Measurements from ENCODE around the gene HSBP1.

The HSBP1 gene

DNA sequence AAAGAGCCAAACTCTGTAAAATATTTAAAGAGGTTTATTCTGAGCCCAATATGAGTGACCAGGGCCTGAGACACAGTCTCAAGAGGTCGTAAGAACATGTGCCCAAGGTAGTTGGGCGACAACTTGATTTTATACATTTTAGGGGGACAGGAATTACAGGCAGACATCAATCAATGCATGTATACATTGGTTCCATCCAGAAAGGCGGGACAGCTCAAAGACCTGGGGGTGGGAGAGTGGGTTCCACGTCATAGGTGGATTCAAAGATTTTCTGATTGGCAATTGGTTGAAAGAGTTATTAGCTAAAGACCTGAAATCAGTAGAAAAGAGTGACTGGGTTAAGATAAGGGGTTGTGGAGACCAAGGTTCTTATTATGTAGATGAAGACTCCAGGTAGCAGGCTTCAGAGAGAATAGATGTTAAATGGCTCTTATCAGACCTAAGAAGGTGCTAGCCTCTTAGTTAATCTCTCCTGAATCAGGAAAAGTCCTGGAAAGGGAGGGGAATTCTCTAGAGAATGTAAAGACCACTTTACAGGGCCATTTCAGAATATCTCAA, 32.4 kb downstream of the HSBP1 start:
- no peak for DNase-seq

DNA sequence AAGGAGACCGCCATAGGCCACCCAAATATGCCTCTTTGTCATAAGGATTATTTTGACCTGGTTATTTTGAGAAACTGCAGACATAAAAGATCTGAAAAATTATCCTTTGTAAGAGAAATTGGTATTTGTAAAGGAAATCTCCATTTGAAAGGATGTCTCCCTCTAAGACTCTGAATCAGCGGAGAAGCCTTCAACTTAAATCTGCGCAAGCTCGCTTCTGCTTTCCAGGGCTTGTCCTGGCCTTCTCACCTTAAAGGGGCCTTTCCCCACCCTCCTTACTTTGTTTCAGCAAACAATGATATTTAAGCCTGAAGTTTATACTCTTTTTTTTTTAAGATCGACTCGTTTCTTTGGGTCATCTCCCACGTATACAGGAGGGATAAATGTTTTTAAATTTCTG, 34.5 kb downstream of the HSBP1 start:
- DNase-seq = no peak

DNA sequence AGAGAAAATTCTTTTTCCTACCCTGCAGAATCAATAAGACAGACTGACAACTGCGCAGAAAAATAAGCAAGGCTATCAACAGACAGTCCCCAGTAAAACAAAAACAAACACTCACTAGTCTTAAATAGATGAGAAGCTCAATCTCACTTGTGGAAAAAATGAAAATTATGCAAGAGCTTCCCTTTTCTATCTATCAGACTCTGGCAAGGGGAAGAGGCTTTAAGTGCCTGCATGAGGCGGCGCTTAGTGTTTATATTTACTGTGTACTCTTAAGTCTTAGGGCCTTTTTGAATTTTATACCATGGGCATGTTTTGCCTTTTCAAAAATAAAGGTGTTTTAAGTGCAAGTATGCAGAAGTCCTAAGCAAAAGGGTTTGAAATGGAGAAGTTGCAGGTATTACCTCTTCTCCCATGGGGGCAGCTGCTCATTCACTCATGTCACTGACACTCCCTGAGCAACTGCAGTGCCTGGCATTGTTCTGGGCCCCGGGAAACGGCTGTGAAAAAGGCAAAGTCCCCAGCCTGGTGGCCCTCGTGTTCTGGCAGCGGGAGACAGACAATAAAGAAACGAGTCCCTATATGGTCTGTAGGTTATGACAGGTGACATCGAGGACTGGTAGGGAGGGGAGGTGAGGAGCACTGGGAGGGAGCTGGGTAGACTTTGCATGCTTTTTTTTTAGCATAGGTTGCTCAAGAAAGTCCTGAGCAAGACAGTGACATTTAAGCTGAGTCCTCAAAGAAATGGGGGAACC, 35.2 kb downstream of the HSBP1 start:
- no peak for DNase-seq

GRCh38 chr16:83843657-83844056, 35.9 kb downstream of the HSBP1 start:
- no peak for DNase-seq

- no peak for DNase-seq
Measured at GRCh38 chr16:83845263-83845662, 37.5 kb downstream of the HSBP1 start.

GRCh38 chr16:83847371-83848225, 39.8 kb downstream of the HSBP1 start:
- no peak for DNase-seq

- no peak for DNase-seq
Measured at GRCh38 chr16:83849421-83849820, 41.6 kb downstream of the HSBP1 start.

- no peak for DNase-seq
Measured at GRCh38 chr16:83850947-83851346, 43.2 kb downstream of the HSBP1 start.

DNA sequence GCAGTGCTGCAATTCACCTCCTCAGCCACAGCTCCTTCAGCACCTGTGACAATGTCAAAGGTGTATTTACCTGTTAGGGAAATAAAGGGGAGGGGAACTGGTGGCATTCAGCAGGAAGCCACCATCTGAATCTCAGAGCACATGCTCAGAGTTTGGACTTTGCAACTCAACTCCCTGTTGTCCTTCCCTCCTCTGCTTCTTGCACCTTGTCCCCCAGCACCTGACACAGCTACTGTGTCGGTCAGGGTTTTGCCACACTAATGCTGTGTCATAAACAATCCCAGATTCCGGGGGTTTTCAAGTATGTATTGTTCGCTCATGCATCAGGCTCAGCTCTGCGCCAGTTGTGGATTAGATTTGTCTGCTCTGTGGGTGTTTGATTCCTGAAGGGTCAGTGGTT, 43.7 kb downstream of the HSBP1 start:
- no peak for DNase-seq

GRCh38 chr16:83852774-83853173, 45.0 kb downstream of the HSBP1 start:
- no peak for DNase-seq

DNA sequence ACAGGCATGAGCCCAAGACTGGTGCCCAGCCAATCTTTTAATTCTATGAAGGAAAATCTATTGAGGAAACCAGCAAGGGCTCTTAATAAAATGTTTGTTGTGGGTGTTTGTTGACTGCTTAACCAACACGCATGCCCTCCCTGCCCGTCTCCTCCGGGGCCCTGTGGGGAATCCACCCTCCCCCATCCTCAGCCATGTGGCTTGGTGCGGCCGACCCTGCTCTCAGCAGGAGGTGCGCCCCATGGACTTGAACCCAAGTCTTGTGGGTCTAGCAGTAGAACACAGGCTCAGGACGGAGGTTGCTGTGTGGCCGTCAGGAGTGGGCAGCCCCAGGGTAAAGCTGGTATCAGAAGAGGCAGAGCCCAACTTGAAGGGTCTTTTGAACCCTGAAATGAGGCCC, 46.1 kb downstream of the HSBP1 start:
- no peak for DNase-seq

DNA sequence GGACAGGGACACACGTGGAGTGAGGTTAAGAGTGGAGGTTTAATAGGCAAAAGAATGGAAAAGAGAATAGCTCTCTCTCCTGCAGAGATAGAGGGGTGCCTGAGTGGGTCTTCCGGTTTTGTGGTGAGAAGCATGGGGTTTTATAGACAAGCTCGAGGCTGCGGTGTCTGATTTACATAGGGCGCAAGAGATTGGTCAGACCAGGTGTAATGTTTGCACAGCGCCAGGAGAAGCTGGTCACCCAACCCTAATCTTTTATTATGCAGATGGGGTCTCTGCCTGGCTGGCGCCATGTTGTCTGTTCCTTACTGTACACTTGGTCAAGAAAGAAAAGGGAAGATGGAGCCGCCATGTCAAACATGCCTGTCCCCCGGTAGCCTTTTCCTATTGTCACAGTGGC, 46.6 kb downstream of the HSBP1 start:
- no peak for DNase-seq

GRCh38 chr16:83856792-83857191, 49.0 kb downstream of the HSBP1 start:
- no peak for DNase-seq

- no peak for DNase-seq
Measured at GRCh38 chr16:83859265-83859664, 51.5 kb downstream of the HSBP1 start.

DNA sequence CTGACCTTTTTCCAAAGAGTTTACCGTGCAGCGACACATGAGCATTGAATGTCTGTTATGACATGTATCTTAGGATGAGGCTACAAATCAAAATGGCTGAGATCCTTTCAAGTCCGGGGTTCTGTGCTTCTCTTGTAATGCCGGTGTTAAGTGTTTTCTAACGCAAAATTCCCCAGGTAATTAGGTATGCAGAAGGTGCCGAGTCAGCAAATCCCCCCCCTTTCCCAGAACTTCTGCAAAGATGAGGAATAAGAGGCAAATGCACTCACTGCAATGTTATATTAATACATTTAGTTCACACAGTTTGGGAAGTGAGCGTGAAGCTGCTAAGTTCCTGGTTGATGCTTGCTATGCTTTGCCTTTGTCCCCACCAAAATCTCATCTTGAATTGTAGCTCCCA, 54.9 kb downstream of the HSBP1 start:
- no peak for DNase-seq

DNA sequence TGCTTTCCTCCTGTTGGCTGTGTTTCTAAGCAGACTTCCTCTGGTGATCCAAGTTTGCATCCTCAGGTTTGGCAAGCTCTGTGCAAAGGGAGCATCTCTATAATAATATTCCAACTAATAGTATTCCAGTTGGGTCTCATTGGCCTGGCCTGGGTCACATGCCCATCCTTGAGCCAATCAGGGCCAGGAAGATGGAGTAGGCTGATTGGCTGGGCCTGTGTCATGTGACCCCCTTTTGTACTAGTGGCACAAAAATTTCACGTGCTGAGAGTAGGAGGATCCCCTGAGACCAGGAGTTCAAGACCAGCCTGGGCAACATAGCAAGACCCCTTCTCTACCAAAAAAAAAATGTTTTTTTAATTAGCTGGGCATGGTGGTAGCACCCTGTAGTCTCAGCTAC, 55.9 kb downstream of the HSBP1 start:
- no peak for DNase-seq

Measured in retina (tissue), 1 donor.